NCI-H2029 (cell line): Measurements from ENCODE around the gene EHD1.

Experiments
- DNase-seq: peaks from one replicate; lab custom pipeline; 2025; lab: John Stamatoyannopoulos, UW

EHD1 gene

DNA sequence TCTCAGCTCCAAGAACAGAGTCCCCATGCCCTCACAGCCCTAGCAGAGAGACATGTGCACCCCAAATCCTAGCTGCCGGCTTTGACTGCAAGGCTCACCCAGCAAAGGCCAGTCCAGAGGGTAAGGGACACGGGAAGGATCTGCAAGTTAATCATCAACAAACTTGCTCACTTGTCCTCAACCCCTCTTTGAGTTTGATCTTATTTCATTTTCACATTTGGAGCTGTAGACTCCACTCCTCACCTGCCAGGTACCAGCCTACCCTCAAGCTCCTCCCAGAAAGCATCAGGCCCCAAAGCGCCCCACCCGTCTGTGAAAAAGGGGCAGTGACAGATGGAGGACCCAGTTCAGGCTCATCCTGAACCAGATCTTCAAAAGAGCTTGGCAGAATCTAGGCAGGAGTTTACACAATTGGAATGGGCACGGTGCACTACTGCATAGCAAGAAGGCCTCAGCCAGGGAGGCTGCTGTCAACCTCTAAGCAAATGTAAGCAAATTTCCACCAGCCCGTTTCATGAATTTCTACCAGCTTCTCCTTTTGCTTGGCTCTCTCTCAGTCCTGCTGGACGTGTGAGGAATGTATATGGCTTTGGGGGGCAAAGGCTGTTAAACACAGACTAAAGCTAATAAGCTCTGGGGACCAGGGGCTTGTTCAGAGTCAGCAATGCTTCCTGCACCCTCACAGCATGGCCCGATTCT lies 5.5 kb downstream of the EHD1 start:
- DNase-seq, result no peak

DNA sequence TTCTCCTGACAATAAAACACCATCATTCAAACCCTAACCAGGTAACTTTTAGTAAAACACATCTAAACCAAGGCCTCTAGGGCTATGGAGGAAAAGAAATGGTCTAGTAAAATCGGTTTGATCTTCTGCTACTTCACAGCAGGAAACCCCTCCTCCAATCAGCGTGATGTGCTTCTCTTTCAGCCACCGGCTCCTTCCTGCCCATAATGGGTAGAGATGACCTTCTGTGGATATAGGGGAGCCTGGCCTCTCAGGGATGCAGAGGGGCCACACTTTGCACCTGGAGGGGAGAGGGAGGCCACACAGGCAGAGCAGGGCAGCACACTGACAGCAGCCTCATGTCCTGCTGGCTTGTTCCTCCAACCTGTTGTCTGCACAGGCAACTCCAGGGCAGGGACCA lies 6.9 kb downstream of the EHD1 start:
- no peak for DNase-seq

GRCh38 chr11:64870893-64871466 lies 7.4 kb downstream of the EHD1 start:
- no peak for DNase-seq

DNA sequence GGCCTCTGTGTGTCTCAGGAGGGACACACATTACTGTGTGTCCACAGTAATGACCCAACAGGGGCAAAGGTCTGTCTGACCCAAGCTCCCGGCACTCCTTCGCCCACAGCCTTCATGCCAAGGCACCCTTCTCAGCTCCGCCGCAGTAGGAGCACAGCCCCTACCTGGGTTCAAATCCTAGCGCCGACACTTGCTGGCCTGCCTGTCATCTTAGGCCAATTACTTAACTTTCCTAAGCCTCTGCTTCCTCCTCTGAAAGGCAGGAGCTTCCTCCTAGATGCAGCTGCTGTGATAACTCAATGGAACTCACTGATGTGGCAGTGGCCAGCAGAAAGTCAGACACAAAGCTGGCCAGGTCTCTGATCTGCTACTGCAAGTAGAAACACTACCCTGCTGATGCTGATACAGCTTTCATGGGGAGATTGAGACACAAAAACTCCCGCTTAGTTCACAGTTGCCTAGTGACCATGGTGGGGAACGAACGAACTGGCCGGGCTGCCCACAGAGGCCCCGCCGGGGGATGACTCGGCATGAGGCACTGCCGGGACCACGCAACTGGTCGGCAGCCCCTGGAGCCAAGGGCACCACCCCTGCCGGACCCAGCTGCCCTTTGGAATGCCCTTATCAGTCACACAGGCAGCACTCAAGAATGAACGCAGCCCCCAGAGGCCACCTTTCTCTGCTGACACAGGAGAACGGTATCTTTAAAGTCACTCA lies 8.1 kb downstream of the EHD1 start:
- no peak for DNase-seq

- no peak for DNase-seq
Observed at GRCh38 chr11:64869571-64870175, 8.7 kb downstream of the EHD1 start.

- DNase-seq, result no peak
Observed at GRCh38 chr11:64868904-64869570, 9.4 kb downstream of the EHD1 start.

DNA sequence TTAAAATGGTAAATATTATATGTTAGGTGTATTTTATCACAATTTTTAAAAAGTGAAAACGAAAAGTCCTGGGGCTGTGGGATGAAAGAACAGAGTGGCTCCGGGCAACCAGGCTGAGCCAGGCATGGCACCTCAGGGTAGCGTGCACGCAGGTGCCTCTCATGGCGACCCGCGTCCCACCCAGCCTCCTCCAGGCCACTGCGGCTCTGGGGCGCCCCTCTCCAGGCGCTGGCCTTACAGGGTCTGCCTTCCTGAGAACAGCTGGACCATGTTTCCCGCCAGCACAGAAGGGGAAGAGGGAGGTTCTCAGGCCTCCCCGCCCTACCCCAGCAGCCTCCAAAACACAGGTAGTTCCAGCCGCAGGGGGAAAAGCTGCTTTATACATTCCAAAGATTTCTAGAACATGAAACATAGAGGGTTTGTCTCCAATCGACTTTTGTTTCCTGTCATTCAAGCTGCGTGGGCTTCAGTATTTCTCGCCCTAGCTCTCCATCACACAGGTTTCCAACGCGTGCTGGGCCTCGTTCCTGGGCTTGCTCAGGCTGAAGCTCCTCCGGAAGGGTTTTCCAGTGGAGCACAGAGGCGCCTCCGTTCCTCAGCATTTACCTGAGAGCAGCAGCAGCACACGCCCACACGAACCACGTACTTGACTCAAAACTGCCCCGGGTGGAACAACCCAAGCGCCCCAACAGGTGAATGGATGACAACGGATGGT lies 10.5 kb downstream of the EHD1 start:
- no peak for DNase-seq

DNA sequence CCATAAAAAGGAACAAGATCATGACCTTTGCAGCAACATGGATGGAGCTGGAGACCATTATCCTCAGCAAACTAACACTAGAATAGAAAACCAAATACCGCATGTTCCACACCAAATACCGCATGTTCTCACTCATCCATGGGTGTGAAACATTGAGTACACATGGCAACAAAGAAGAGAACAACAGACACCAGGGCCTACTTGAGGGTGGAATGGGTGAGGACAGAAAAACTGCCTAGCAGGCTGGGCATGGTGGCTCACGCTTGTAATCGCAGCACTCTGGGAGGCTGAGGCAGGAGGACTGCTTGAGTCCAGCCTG lies 12.3 kb downstream of the EHD1 start:
- DNase-seq, result no peak

DNA sequence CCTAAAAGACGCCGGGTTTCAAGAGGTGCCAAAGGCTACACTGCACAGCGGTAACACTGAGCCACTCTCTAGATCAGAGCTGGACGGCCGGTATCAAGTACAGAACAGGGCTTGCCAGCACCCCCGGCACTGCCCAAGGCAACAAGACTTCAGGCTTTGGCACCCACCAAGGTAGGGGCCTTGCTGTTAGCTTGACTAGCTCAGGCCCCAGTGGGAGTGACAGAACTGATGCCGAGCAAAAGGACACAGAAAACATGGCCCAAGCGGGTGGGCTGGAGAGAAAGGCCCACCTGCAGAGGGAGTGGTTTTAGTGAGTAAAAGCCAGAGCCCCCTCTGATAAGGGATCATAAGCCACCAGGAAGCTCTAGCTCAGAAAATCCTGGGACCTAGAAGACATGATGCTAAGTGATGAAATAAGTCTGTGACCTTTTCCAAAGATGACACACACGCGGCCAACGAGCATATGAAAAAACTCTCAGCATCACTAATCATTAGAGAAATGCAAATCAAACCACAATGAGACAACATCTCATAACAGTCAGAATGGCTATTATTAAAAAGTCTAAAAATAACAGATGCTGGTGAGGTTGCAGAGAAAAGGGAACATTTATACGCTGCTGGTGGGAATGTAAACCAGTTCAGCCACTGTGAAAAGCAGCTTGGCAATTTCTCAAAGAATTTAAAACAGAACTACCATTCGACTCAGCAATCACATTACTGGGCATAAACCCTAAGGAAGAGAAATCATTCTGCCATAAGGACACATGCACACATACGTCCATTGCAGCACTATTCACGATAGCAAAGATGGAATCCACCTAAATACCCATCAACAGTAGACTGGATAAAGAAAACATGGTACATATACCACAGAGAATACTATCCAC lies 12.9 kb downstream of the EHD1 start:
- DNase-seq, result no peak

- no peak for DNase-seq
Observed at GRCh38 chr11:64864473-64865285, 13.7 kb downstream of the EHD1 start.

- no peak for DNase-seq
Observed at GRCh38 chr11:64864135-64864472, 14.3 kb downstream of the EHD1 start.

- DNase-seq, result no peak
Observed at GRCh38 chr11:64863391-64864060, 14.9 kb downstream of the EHD1 start.

DNA sequence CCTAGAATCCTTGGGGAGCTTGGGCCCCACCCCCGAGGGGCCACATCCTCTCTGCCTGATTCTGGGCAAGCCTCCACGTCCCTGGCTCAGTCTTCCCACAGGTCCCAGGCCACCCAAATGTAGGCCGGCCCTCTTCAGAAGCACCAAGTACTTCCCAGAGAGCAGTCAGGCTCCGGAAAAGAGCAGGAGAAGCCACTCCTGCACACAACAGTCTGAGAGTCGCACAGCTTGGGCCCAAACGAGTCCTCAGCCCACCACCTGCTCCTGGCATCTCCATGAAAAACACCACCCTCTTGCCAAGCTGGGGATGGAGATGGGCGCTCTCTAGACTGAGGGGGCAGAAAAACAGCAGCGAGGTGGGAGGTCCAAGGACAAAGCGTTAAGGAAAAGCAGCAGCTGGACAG lies 15.4 kb downstream of the EHD1 start:
- DNase-seq, result no peak

- no peak for DNase-seq
Observed at GRCh38 chr11:64861227-64861975, 17.0 kb downstream of the EHD1 start.

DNA sequence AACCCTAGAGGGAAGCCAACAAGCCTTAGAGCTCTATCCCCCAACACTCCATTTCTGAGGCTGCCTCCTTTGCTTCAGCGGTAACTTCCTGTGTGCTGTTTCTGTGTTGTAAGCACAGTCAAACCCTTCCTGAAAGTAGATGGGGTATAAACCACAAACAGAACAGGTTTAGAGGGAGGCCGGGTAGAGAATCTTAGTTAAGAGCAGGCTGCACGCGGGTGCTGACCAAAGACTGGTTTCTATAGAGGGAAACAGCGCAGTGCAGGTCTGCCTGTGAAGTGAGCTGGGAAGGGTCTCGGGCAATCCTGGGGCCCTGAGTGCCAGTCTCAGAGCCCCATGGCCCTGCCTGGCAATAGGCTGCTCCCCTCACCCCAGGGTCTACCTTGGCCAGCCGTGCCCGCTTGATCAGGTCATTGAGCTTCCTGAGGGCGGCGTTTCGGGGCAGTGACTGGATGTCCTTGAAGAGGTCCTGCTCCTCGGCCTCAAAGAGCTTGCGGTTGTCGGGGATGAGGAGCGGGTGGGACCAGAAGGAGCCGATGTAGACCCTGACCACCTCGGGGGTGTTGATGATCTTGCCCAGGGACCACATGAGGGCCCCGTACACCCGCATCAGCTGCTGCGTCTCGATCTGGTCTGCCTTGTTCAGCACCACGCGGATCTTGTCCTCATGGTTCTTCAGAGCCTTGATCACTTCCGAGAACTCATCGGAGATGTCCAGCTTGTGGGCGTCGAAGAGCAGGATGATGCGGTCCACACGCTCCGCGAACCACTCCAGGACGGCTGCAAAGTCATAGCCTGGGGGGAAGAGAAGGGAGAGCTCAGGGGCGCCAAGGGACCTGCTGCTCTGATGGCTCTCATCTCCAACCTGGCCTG lies 18.6 kb downstream of the EHD1 start:
- DNase-seq, result no peak

DNA sequence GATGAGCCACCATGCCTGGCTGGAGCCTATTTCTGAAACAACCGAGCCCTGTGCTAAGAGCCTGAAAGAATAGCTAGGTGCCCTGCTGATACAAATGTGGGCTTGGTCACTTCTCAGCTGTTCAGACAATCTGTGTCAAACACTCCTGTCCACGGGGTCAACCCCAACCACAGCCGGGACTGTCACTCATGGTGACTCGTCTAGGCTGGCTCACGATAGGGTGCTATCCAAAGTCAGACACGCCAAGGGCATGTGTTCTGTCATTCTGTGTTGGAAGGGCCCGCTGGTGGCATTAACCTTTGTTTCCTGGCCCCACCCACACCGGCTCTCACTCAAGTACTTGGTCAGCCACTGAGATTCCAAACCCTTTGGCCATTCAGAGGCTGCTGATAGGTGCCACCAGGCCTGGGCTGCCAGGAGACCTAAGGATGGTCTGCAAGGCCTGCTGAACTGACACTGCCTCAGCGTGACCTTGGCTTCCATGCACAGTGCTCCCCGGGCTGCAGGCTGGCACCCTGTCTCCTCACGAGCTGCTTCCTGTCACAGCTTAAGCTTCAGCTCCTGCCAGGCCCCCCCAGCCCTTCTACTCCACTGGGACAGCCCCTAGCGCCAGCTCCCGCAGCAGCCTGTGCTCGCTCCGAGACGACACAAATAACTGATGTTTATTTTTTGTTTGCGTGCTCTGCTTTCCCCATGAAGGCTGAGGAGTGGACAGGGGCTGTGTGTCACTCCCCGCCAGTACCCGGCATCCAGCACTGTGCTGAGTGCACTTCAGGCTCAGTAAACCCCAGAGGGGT lies 19.8 kb downstream of the EHD1 start:
- DNase-seq, result no peak

- no peak for DNase-seq
Observed at GRCh38 chr11:64857485-64857884, 20.9 kb downstream of the EHD1 start.
